SU-DHL-6 (cell line): Measurements from ENCODE around the gene WDR4.

Experiments used
- H2AFZ ChIP-seq: fragments of 200-600 bp; sonication (generic); 2 replicates; pipeline ENCODE4 v1.6.1; 2014; ENCODE audit warnings: low read depth, mild to moderate bottlenecking, moderate library complexity, mixed read lengths, antibody characterized with exemption, low read length; ENCODE audit not compliant: severe bottlenecking
- H3F3A ChIP-seq: fragments of 200-600 bp; shearing (Covaris generic); 2 replicates; pipeline ENCODE4 v1.6.0; 2016; ENCODE audit warnings: antibody characterized with exemption, mild to moderate bottlenecking; ENCODE audit not compliant: insufficient read depth
- H3K27ac ChIP-seq: fragments of 200-600 bp; sonication (generic); 2 replicates; pipeline ENCODE4 v1.5.1; 2016; ENCODE audit warnings: low read depth, mild to moderate bottlenecking, low read length, moderate library complexity, mixed read lengths
- H3K27me3 ChIP-seq: fragments of 200-600 bp; sonication (generic), shearing (Covaris generic); 2 replicates; pipeline ENCODE4 v1.6.0; 2014; ENCODE audit warnings: mild to moderate bottlenecking, low read length
- H3K36me3 ChIP-seq: fragments of 200-600 bp; sonication (generic); 2 replicates; pipeline ENCODE4 v1.6.1; 2014; ENCODE audit warnings: mild to moderate bottlenecking, low read length, mixed read lengths
- H3K4me2 ChIP-seq: fragments of 300-600, 200-600 bp; shearing (Covaris generic), sonication (generic); 2 replicates; pipeline ENCODE4 v1.6.0; 2014; ENCODE audit warnings: low read length, low read depth, mild to moderate bottlenecking; ENCODE audit not compliant: poor library complexity, severe bottlenecking
- H3K4me3 ChIP-seq: fragments of 200-600 bp; sonication (generic); 2 replicates; pipeline ENCODE4 v1.5.1; 2014; ENCODE audit warnings: antibody characterized with exemption, low read length, mild to moderate bottlenecking, mixed read lengths; ENCODE audit not compliant: insufficient read depth, poor library complexity, severe bottlenecking
- H3K79me2 ChIP-seq: fragments of 200-600 bp; sonication (generic); 2 replicates; pipeline ENCODE4 v1.6.1; 2014; ENCODE audit warnings: mild to moderate bottlenecking, low read length, moderate library complexity; ENCODE audit not compliant: insufficient read depth
- H3K9ac ChIP-seq: fragments of 200-600 bp; sonication (generic); 2 replicates; pipeline ENCODE4 v1.7.0; 2014; ENCODE audit warnings: mild to moderate bottlenecking, low read length
- H3K9me2 ChIP-seq: fragments of 200-600 bp; sonication (generic); replicated peaks from 2 replicates; pipeline ENCODE4 v1.6.1; 2014; ENCODE audit warnings: low read length; ENCODE audit not compliant: insufficient read depth
- H3K9me3 ChIP-seq: fragments of 200-600 bp; sonication (generic); 2 replicates; pipeline ENCODE4 v1.6.1; 2014; ENCODE audit warnings: low read length, mixed read lengths; ENCODE audit not compliant: insufficient read depth
- H4K20me1 ChIP-seq: fragments of 200-600 bp; sonication (generic); 2 replicates; pipeline ENCODE4 v1.6.1; 2014; ENCODE audit warnings: low read depth, mild to moderate bottlenecking, antibody characterized with exemption, low read length, moderate library complexity, mixed read lengths
- CTCF ChIP-seq: fragments of 200-600 bp; sonication (generic); IDR thresholded peaks from one replicate; pipeline ENCODE4 v1.5.1; 2017; ENCODE audit warnings: antibody characterized with exemption, mild to moderate bottlenecking, low read length, moderate library complexity; ENCODE audit not compliant: insufficient read depth, poor library complexity, severe bottlenecking
- EZH2phosphoT487 ChIP-seq: fragments of 200-600 bp; sonication (generic), shearing (Covaris generic); conservative IDR thresholded peaks from 2 replicates; pipeline ENCODE4 v1.6.1; 2018; ENCODE audit warnings: mild to moderate bottlenecking, antibody characterized with exemption, low read length, moderate library complexity, mixed read lengths

The WDR4 gene

GRCh38 chr21:42847726-42848125 lies 31.6 kb downstream of the WDR4 start:
- Histone ChIP-seq H3K4me3 (no peak overlapping the region), H3K27ac (no peak overlapping the region), H3K9me2 (no peaks in the 10 kb centered on the region), H3F3A (no peaks in the 10 kb centered on the region), H3K36me3 (peaks cover 3% of the 10 kb centered on the region; the same call in 1 of the 2 replicates), H4K20me1 (peaks cover 12% of the 10 kb centered on the region; the same call in 1 of the 2 replicates), H3K4me2 (no peak overlapping the region), H2AFZ (no peak overlapping the region), H3K27me3 (no peaks in the 10 kb centered on the region), H3K9me3 (no peaks in the 10 kb centered on the region), H3K79me2 (peaks cover 45% of the 10 kb centered on the region), H3K9ac (no peak overlapping the region)
- TF ChIP-seq CTCF (no peak), EZH2phosphoT487 (no peak)

GRCh38 chr21:42847051-42847707 lies 32.2 kb downstream of the WDR4 start:
- TF ChIP-seq CTCF = no peak
- H3K9me3 ChIP-seq = no peaks in the 10 kb centered on the region
- no peak overlapping the region for H3K9ac ChIP-seq
- H3K27ac ChIP-seq = no peak overlapping the region
- H3K36me3 ChIP-seq = peaks cover 3% of the 10 kb centered on the region; the same call in 1 of the 2 replicates
- H4K20me1 ChIP-seq = peaks cover 12% of the 10 kb centered on the region; the same call in 1 of the 2 replicates
- no peak overlapping the region for H3K4me3 ChIP-seq
- peaks cover 45% of the 10 kb centered on the region for H3K79me2 ChIP-seq
- H3K4me2 ChIP-seq = no peak overlapping the region
- H2AFZ ChIP-seq = no peak overlapping the region
- H3K9me2 ChIP-seq = no peaks in the 10 kb centered on the region
- H3K27me3 ChIP-seq = no peaks in the 10 kb centered on the region
- no peaks in the 10 kb centered on the region for H3F3A ChIP-seq

DNA sequence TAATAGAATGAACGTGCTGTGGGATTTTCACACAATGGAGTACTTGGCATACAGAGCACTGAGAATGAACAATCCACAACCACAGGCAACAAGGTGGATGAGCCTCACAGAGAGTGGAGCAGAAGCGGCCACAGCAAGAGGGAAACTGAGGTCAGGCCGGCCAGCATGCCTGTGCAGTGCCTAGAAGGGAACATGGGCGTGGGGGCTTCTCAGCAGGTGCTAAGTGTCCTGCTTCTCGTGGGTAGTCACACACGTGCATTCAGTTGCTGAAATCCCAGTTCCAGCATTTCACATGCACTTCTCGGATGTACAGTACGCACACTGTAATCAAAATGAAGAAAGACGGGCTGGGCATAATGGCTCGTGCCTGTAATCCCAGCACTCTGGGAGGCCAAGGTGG lies 33.1 kb downstream of the WDR4 start:
- Histone ChIP-seq H3K27me3 (no peaks in the 10 kb centered on the region), H3K9me3 (no peaks in the 10 kb centered on the region), H3K79me2 (peaks cover 45% of the 10 kb centered on the region), H3K36me3 (peaks cover 3% of the 10 kb centered on the region; the same call in 1 of the 2 replicates), H2AFZ (no peak overlapping the region), H3K4me3 (no peak overlapping the region), H3F3A (no peaks in the 10 kb centered on the region), H3K9me2 (no peaks in the 10 kb centered on the region), H4K20me1 (peaks cover 12% of the 10 kb centered on the region; the same call in 1 of the 2 replicates), H3K9ac (no peak overlapping the region), H3K4me2 (no peak overlapping the region), H3K27ac (no peak overlapping the region)
- no peak for TF ChIP-seq EZH2phosphoT487
- TF ChIP-seq CTCF = no peak
